ENCODE results near the gene NINJ2. TPM values are rescaled to one million over a fixed set of nuclear protein-coding genes. Genes with fewer than 3 reads are reported as not detected.
A peak's percentile ranks its signal among the peaks of the same experiment; 100 is the strongest.

Gene NINJ2
- total RNA-seq, 4 donors from 2014 or later = 7.6 to 20.9 (median 12.6) TPM

DNA sequence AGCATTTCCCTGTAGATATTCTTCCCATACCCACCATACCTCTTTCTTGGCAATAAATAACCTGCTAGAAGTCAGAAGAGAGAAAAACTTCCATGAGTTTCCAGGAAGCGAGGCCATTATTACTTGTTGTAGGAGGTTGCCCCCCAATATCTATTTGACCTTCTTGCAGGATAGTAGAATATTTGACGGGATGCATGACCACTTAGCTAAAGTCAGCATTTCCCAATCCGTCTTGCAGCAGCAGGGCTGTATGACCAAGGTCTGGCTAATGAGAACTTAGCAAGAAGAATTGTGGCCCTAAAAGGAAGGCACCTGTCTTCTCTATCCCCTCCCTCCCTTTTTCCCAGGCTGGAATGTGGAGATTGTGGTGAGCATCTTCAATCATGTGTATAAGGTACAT lies 51.5 kb downstream of the NINJ2 start:
- no peak overlapping the region for H3K4me3 ChIP-seq
- no peak overlapping the region for H3K27ac ChIP-seq
- WGBS = 92% methylated on average over 3 of the region's 3 CpGs
- H3K36me3 ChIP-seq = no peaks in the 10 kb centered on the region
- no peaks in the 10 kb centered on the region for H3K9me3 ChIP-seq
- no peaks in the 10 kb centered on the region for H3K27me3 ChIP-seq
- peaks cover 56% of the 10 kb centered on the region for H3K4me1 ChIP-seq
- no peak for TF ChIP-seq EP300 (IDR thresholded peaks at IDR 0.05)
- TF ChIP-seq POLR2AphosphoS5 (IDR thresholded peaks at IDR 0.05) = no peak
- no peak for TF ChIP-seq POLR2A (IDR thresholded peaks at IDR 0.05)
- TF ChIP-seq, protein P1, sequence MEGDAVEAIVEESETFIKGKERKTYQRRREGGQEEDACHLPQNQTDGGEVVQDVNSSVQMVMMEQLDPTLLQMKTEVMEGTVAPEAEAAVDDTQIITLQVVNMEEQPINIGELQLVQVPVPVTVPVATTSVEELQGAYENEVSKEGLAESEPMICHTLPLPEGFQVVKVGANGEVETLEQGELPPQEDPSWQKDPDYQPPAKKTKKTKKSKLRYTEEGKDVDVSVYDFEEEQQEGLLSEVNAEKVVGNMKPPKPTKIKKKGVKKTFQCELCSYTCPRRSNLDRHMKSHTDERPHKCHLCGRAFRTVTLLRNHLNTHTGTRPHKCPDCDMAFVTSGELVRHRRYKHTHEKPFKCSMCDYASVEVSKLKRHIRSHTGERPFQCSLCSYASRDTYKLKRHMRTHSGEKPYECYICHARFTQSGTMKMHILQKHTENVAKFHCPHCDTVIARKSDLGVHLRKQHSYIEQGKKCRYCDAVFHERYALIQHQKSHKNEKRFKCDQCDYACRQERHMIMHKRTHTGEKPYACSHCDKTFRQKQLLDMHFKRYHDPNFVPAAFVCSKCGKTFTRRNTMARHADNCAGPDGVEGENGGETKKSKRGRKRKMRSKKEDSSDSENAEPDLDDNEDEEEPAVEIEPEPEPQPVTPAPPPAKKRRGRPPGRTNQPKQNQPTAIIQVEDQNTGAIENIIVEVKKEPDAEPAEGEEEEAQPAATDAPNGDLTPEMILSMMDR (IDR thresholded peaks at IDR 0.05) = no peak
- no peak for DNase-seq (ENCODE audit: low spot score in 2 of 2)

GRCh38 chr12:608921-609320 lies 54.3 kb downstream of the NINJ2 start:
- whole genome bisulfite sequencing = 97% methylated on average over 58 of the region's 58 CpGs
- no peak overlapping the region for H3K27ac ChIP-seq

GRCh38 chr12:608413-608812 lies 54.8 kb downstream of the NINJ2 start:
- Histone ChIP-seq H3K36me3 (no peaks in the 10 kb centered on the region), H3K27ac (no peak overlapping the region), H3K27me3 (no peaks in the 10 kb centered on the region), H3K4me1 (peaks cover 30% of the 10 kb centered on the region), H3K9me3 (no peaks in the 10 kb centered on the region), H3K4me3 (no peak overlapping the region)
- TF ChIP-seq, protein P1 (IDR thresholded peaks at IDR 0.05) = no peak
- TF ChIP-seq POLR2AphosphoS5 (IDR thresholded peaks at IDR 0.05) = no peak
- no peak for TF ChIP-seq EP300 (IDR thresholded peaks at IDR 0.05)
- no peak for TF ChIP-seq POLR2A (IDR thresholded peaks at IDR 0.05)
- 98% methylated on average over 3 of the region's 3 CpGs for WGBS
- DNase-seq (ENCODE audit: low spot score in 2 of 2) = no peak

More at GRCh38 chr12:608921-609320, 54.3 kb downstream of the NINJ2 start:
- Histone ChIP-seq H3K4me1 (peaks cover 32% of the 10 kb centered on the region), H3K36me3 (no peaks in the 10 kb centered on the region), H3K4me3 (no peak overlapping the region), H3K9me3 (no peaks in the 10 kb centered on the region), H3K27me3 (no peaks in the 10 kb centered on the region)
- TF ChIP-seq POLR2AphosphoS5 (IDR thresholded peaks at IDR 0.05) (no peak), EP300 (IDR thresholded peaks at IDR 0.05) (no peak), POLR2A (IDR thresholded peaks at IDR 0.05) (no peak)
- TF ChIP-seq, protein P1 (IDR thresholded peaks at IDR 0.05) = no peak
- DNase-seq (ENCODE audit: low spot score in 2 of 2) = no peak

DNA sequence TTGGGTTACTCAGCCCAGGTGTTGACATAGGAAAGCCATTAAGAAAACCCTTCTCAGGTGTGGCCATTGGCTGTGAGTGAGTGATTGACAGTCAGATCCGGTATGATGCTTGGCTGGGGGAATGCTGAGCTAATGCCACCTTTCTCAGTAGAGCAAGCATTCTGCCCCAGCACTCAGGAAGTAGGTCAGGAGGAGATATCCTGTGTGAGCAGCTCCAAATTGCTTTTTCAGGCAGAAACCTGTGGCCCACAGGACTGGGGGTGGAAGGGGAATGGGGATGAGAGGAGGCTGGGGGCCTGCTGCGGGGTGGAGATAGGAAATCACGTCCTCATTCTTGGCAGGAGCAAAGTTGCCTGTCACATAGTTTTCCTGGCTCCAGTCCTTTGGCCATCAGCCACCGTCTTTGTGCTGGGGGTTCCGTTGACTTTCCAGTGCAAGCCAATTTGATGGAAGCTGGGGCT lies 55.7 kb downstream of the NINJ2 start:
- Histone ChIP-seq H3K4me3 (no peak overlapping the region), H3K4me1 (peaks cover 30% of the 10 kb centered on the region), H3K36me3 (no peaks in the 10 kb centered on the region), H3K27me3 (no peaks in the 10 kb centered on the region), H3K27ac (peak overlapping the region; percentile 36), H3K9me3 (no peaks in the 10 kb centered on the region)
- WGBS = 14% methylated on average over 5 of the region's 5 CpGs
- DNase-seq (ENCODE audit: low spot score in 2 of 2) = no peak
- TF ChIP-seq EP300 (IDR thresholded peaks at IDR 0.05) (no peak), POLR2A (IDR thresholded peaks at IDR 0.05) (no peak)
- TF ChIP-seq, protein P1 (IDR thresholded peaks at IDR 0.05) = no peak

DNA sequence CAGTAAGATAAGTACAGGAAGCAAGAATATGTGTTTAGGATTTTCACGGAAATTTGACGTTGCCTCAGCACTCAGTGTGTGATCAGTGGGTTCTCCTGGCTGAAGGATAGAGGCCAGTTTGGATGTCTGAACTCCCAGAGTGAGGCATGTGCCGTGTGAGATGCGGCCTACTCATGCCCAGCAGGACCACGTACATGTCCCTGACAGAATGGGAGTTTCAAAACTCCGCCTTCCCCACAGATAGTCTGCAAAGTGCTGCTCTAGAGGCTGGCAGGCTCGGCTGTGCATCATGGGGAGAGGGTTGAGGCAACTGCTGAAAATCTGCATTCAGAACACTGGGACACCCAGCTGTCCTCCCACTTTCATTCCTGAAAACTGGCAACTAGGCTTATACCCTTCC lies 58.3 kb downstream of the NINJ2 start:
- Histone ChIP-seq H3K27me3 (no peaks in the 10 kb centered on the region), H3K9me3 (no peaks in the 10 kb centered on the region), H3K4me3 (no peak overlapping the region), H3K36me3 (no peaks in the 10 kb centered on the region), H3K27ac (no peak overlapping the region), H3K4me1 (peaks cover 25% of the 10 kb centered on the region)
- DNase-seq (ENCODE audit: low spot score in 2 of 2) = no peak
- TF ChIP-seq POLR2A (IDR thresholded peaks at IDR 0.05) (no peak), EP300 (IDR thresholded peaks at IDR 0.05) (no peak), POLR2AphosphoS5 (IDR thresholded peaks at IDR 0.05) (no peak)
- TF ChIP-seq, protein P1 (IDR thresholded peaks at IDR 0.05) = no peak
- 88% methylated on average over 7 of the region's 7 CpGs for WGBS
